ENCODE results near the gene OR2F1.
"Not testable (repeated sequence)": the region's sequence is repeated elsewhere in the genome, so short reads cannot be mapped to it uniquely, and the experiment has no call there.

Gene OR2F1

DNA sequence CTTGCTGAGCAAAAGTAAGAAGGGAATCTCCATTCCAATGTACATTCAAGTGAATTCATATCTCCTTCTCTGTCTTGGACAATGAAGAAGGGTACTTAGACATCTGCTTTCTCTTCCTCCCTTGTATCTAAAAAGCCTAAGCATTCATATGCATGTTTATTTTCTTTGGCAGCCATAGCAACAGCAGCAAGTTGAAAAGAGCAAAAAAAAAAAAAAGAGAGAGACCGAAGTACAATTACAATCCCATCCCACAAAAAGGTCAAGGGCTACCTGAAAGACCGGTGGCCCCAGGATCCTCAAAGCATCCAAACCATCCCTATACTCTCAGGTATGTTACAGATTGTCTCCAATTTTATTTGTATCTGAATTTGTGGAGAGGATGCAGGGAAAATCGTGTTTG is 4.1 kb downstream of the OR2F1 start:
- DNase-seq, result no peak

DNA sequence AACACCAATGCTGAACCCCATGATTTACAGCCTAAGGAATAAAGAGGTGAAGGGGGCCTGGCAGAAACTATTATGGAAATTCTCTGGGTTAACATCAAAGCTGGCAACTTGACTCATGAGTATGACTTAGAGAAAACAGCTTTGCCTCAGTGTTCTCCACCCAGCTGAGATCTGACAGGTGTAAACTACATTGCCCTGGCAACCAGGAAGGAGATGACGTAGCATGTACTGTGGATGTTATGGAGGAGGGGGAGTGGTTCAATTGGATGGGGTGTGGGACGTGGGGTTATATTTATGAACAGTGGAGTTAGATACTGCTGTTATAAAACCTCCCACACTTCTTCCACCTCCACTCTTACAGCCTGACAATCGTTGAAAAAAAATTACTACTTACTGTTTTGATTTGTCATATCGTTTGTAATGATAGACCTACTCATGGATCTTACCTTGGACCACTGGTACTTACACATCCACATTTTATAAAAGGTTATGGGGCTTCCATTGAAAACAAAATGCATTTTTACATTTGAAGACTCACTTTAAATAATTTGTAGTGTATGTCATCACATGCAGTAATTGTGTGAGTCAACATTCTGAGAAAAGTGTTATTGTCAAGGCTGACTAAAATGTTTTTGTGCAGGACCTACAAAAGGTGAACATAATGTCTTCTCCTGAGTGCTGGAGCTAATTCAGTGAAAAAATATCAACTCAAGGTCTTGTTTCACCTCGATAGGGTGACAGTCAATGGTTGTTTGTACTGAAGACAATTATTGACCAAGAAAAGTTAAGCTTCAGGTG is 6.4 kb downstream of the OR2F1 start:
- DNase-seq, result no peak

- DNase-seq, result no peak
These were observed 10.6 kb downstream of the OR2F1 start for GRCh38 chr7:143965280-143965679.

- no peak for DNase-seq
These were observed 12.8 kb downstream of the OR2F1 start for GRCh38 chr7:143967398-143967797.

GRCh38 chr7:143973870-143974416 is 19.3 kb downstream of the OR2F1 start:
- DNase-seq, result no peak

DNA sequence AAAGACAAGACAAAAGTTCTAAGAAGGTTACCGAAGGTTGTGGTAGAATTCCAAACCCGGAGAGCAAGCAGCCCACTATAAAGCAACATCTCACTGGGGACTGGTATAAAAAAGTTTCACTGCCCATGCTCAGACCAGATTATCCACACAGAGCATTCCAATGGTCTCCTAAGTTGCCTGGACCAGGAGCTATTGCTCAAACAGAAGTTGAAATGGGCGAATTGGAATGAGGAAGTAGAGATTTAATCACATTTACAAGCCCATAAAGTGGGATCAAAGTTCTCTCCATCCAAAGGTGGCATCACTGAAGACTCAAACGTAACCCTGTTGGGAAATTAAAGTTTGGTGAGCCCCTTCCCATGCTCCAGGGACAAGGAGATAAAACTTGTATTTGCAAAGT is 19.8 kb downstream of the OR2F1 start:
- no peak for DNase-seq

GRCh38 chr7:143975617-143976016 is 21.0 kb downstream of the OR2F1 start:
- no peak for DNase-seq

DNA sequence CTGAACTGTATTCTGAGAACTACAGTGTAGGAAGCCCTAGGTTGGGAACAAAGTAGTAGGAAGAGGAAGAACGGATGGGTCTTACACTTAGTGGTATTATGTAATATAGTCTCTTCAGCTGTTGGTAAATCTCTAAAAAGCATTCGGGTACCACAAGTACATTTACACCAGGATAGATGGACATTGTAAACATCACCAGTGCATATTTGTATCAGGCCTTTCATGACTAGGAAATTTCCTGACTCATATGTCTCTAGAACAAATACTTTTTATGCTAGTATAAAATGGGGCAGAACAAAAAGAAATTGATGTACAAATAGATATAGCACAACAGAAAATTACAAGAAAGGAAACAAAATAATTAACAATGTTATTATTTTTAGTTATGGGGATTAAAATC is 23.9 kb downstream of the OR2F1 start:
- no peak for DNase-seq

DNA sequence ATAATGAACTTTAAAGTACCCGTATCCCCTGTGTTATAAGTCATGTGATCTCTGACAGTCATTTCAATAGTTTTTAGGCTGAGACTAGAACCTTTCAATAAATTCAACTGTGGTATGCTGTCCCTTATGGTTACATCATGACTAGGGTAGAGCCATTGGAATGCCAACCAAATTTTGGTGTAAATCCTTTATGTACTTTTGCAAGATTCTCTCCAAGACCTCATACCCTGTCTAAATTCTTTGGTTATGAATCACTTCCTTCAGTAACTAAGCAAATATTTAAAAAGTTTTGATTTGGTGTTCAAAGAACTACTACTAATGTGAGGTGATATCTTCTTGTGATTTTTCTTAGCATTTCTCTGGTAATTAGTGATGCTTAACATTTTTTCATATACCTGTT is 24.7 kb downstream of the OR2F1 start:
- no peak for DNase-seq

DNA sequence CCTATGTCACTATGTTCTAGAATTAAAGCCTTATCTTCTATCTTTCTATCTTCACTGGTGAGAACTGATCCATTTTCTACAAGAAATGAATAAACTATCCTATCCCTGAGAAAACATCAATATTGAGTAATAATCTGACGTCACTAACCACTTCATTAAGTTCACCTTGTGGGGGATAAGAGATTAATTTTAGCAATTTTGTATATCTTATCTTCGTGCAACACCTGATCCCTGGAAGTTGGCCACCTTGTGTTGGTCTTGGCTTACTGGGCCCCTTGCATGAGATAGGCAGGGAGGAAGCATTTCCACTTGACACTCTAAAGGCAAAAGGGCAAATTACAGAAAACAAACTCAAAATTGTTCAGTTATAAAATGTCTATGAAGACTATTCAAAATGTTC is 25.4 kb downstream of the OR2F1 start:
- no peak for DNase-seq

GRCh38 chr7:143980746-143981510 is 26.3 kb downstream of the OR2F1 start:
- DNase-seq, result no peak

- no peak for DNase-seq
These were observed 29.3 kb downstream of the OR2F1 start for GRCh38 chr7:143983960-143984359.

DNA sequence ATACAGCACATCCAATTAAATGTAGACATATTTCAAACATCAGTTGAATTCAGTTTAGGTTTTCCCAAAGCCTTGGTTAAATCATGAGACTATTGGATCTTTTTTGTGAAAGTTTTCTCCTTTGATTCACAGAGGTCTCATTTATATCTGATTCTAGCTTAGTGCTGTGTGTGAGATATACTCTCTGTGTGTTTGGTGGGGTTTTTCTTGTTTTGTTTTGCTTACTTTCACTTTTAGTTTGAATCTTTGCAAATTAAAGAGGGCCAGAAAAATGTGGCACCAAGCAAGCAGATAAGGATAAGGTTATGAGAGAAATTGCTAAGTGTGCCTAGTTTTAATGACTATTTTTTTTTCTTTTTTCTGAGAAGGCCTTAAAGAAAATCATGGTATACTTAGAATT is 32.9 kb downstream of the OR2F1 start:
- no peak for DNase-seq

- DNase-seq, result no peak
These were observed 34.5 kb downstream of the OR2F1 start for GRCh38 chr7:143988976-143989745.

DNA sequence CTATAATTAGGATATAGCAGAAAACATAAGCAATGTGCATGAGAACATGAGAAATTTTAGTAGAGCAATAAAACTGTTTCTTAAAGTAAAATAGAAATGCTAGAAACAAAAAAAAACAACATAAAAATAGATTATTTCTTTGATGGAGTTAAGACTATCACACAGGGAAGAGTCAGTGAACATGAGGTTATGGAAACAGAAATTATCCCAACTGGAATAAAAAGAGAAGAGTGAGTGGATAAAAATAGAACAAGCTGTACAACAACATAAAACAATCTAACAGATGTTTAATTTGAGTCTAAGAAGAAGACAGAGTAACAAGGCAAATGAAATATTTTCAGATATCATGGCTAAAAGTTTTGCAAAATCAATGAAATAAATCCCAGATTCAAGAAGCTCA is 38.0 kb downstream of the OR2F1 start:
- no peak for DNase-seq

GRCh38 chr7:143993924-143994323 is 39.3 kb downstream of the OR2F1 start:
- DNase-seq, result no peak

GRCh38 chr7:144000020-144000419 is 45.4 kb downstream of the OR2F1 start, which contains the start of gene OR6B1:
OR6B1 (plus strand) TSS chr7:144000320; CDS start chr7:144003997, 3,677 bp downstream.
- no peak for DNase-seq

DNA sequence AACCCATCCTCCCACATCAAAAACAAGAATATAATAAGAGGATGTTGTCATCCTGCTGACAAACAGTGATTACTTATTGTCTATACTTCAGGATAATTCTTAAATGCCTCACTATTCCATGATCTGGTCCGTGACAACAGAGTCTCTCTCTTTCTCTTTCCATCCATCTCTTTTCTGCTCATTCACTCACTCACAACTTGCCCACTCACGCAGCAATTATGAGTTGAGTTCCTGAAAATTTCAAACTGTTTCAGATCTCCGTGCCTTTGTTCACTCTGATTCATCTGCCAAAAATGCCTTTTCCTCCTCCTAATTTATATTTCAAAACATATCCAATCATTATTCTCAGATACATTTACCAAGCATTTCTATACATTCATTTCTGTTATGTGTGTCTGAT is 46.9 kb downstream of the OR2F1 start:
- no peak for DNase-seq

DNA sequence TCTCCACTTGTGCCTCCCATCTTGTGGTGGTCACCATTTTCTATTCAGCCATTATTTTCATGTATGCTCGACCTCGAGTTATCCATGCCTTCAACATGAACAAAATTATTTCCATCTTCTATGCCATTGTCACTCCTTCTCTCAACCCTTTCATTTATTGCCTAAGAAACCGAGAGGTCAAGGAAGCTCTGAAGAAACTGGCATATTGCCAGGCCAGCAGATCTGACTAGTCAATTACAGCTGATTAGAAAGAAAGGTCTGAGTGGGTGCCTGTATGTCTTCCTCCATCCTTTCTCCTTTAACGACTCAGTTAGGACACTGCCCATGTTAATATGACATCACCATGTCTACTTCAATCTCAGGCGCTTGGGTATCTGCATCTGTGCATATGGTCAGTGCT is 50.1 kb downstream of the OR2F1 start:
- no peak for DNase-seq

GRCh38 chr7:144006029-144006691 is 51.5 kb downstream of the OR2F1 start:
- no peak for DNase-seq

- no peak for DNase-seq
These were observed 52.0 kb downstream of the OR2F1 start for GRCh38 chr7:144006692-144007042.

DNA sequence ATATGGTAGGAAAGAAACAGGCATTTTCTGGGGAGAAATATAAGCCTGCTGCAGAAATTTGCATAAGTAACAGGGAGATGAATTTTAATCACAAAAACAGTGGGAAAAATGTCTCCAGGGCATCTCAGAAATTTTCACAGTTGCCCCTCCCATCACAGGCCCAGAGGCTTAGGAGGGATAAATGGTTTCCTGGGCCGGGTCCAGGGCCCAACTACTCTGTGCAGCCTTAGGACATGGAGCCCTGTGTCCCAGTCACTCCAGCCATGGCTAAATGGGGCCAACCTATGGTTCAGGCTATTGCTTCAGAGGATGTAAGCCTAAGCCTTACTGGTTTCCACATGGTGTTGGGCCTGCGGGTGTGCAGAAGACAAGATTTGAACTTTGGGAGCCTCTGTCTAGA is 54.7 kb downstream of the OR2F1 start:
- DNase-seq, result no peak

- not testable (repeated sequence) for DNase-seq
These were observed 55.4 kb downstream of the OR2F1 start for GRCh38 chr7:144010061-144010460.
